Stomach (tissue), 19 donors: Measurements from ENCODE around the gene CLDN22. TPM values are rescaled to one million over a fixed set of nuclear protein-coding genes. Genes with fewer than 3 reads are reported as not detected.

Source experiments
- DNase-seq, 2 donors: peaks; one replicate each; pipeline versions ENCODE4 v3.0.0 to v3.0.0-alpha.2; 2013 to 2019
- H3K27ac ChIP-seq, 5 donors: fragments of 200-600 bp in 4 of 5; sonication (generic) in 4 of 5; one replicate each; pipeline ENCODE4 v1.5.1; 2013 to 2019; ENCODE audit warnings: mild to moderate bottlenecking in 1 of 5, moderate library complexity in 1 of 5
- H3K27me3 ChIP-seq, 3 donors: fragments of 200-600 bp; sonication (generic); one replicate each; pipeline ENCODE4 v1.5.1; 2017 to 2019; ENCODE audit warnings: mixed run types in 1 of 3
- H3K36me3 ChIP-seq, 4 donors: fragments of 200-600 bp; sonication (generic); 1 replicate in 3 of 4; 2 replicates in 1 of 4; pipeline ENCODE4 v1.5.1; 2016 to 2019
- H3K4me1 ChIP-seq, 4 donors: fragments of 200-600 bp; sonication (generic); one replicate each; pipeline ENCODE4 v1.5.1; 2016 to 2019
- H3K4me3 ChIP-seq, 4 donors: fragments of 200-600 bp; sonication (generic) in 3 of 4; one replicate each; pipeline ENCODE4 v1.5.1; 2016 to 2019; ENCODE audit warnings: mild to moderate bottlenecking in 1 of 4
- H3K9me3 ChIP-seq, 4 donors: fragments of 200-600 bp; sonication (generic); one replicate each; pipeline ENCODE4 v1.5.1; 2016 to 2019
- EP300 ChIP-seq: sonication (generic); formaldehyde crosslinking; IDR thresholded peaks from one replicate; pipeline ENCODE4 v1.6.1; 2017; ENCODE audit warnings: antibody characterized with exemption
- POLR2A ChIP-seq, 4 donors: fragments of 450-650 bp; IDR thresholded peaks; one replicate each; pipeline ENCODE4 v1.6.1; 2016; ENCODE audit warnings: antibody characterized with exemption in 4 of 4, control low read depth in 2 of 4, mild to moderate bottlenecking in 1 of 4, moderate library complexity in 1 of 4
- POLR2AphosphoS5 ChIP-seq, 3 donors: sonication (generic); formaldehyde crosslinking; IDR thresholded peaks; one replicate each; pipeline ENCODE4 v1.6.1; 2016; ENCODE audit warnings: antibody characterized with exemption in 3 of 3
- WGBS, 5 donors: extraction: QIAGEN DNeasy Blood & Tissue Kit in 3 of 5; methylation state at CpG; one replicate each; pipeline versions ENCODE4 v1.1.5 to v1.1.7; 2013 to 2018; 5-methylcytosine and 5-hydroxymethylcytosine counted together
- intact Hi-C: fragments of 100-400 bp; cut with DNase I; formaldehyde crosslinking; loops from one replicate; pipeline ENCODE4 v1.15.1; 2023; ENCODE audit warnings: low total_unique reads
- long read RNA-seq, 10 donors: transcript quantifications; one replicate each; lab custom pipeline, GENCODE V29; 2026
- polyA plus RNA-seq, 3 donors: library from polyadenylated mRNA; stranded (reverse); fragments of 200-250 nt; gene quantifications; one replicate each; pipeline ENCODE4 v1.2.3, GENCODE V29; 2013
- total RNA-seq, 5 donors: library from RNA; depleted of rRNA; stranded (reverse); fragments of >200 nt; gene quantifications; one replicate each; pipeline versions ENCODE4 v1.1.0 to v1.2.3, GENCODE V29; 2014 to 2016
- TF ChIP-seq, protein P1 (sequence below), 7 experiments: fragments of 450-650 bp in 4 of 7; fragments of 200-600 bp in 3 of 7; sonication (generic) in 3 of 7; IDR thresholded peaks; one replicate each; pipeline ENCODE4 v1.5.1; 2016 to 2019; ENCODE audit warnings: antibody characterized with exemption in 7 of 7, control low read depth in 2 of 7, mild to moderate bottlenecking in 1 of 7
- donor health status: healthy with polysubstance abuse.
- donor health status: Bipolar disorder and iron deficiency.
- donor health status: healthy.

Gene CLDN22
- not detected for total RNA-seq
- under 1 TPM in 1 of 3 donors, not detected in 2; 0.30 TPM for polyA plus RNA-seq
- long read RNA-seq, donor 1, transcript CLDN22-201 (1 exons, 2,581 nt): major isoform, 11 of 11 reads
- long read RNA-seq, donor 1, partial matches to known transcripts: 0 of 11 reads
- long read RNA-seq, donor 1, other reads (novel, unspliced or antisense): 0 of 11 reads
- long read RNA-seq, donor 2, transcript CLDN22-201 (1 exons, 2,581 nt): major isoform, 7 of 7 reads
- long read RNA-seq, donor 2, partial matches to known transcripts: 0 of 7 reads
- long read RNA-seq, donor 2, other reads (novel, unspliced or antisense): 0 of 7 reads
- long read RNA-seq, donor 3, transcript CLDN22-201 (1 exons, 2,581 nt): major isoform, 14 of 14 reads
- long read RNA-seq, donor 3, partial matches to known transcripts: 0 of 14 reads
- long read RNA-seq, donor 3, other reads (novel, unspliced or antisense): 0 of 14 reads
- long read RNA-seq, donor 4, partial matches to known transcripts: 0 of 3 reads
- long read RNA-seq, donor 4, other reads (novel, unspliced or antisense): 0 of 3 reads
- long read RNA-seq, donor 5, transcript CLDN22-201 (1 exons, 2,581 nt): major isoform, 8 of 8 reads
- long read RNA-seq, donor 5, partial matches to known transcripts: 0 of 8 reads
- long read RNA-seq, donor 5, other reads (novel, unspliced or antisense): 0 of 8 reads
- long read RNA-seq, donor 6, transcript CLDN22-201 (1 exons, 2,581 nt): major isoform, 22 of 22 reads
- long read RNA-seq, donor 6, partial matches to known transcripts: 0 of 22 reads
- long read RNA-seq, donor 6, other reads (novel, unspliced or antisense): 0 of 22 reads
- long read RNA-seq, donor 7, transcript CLDN22-201 (1 exons, 2,581 nt): major isoform, 15 of 15 reads
- long read RNA-seq, donor 7, partial matches to known transcripts: 0 of 15 reads
- long read RNA-seq, donor 7, other reads (novel, unspliced or antisense): 0 of 15 reads
- long read RNA-seq, donor 8, transcript CLDN22-201 (1 exons, 2,581 nt): major isoform, 18 of 18 reads
- long read RNA-seq, donor 8, partial matches to known transcripts: 0 of 18 reads
- long read RNA-seq, donor 8, other reads (novel, unspliced or antisense): 0 of 18 reads
- long read RNA-seq, donor 9, transcript CLDN22-201 (1 exons, 2,581 nt): major isoform, 26 of 26 reads
- long read RNA-seq, donor 9, partial matches to known transcripts: 0 of 26 reads
- long read RNA-seq, donor 9, other reads (novel, unspliced or antisense): 0 of 26 reads
- long read RNA-seq, donor 10, transcript CLDN22-201 (1 exons, 2,581 nt): major isoform, 10 of 10 reads
- long read RNA-seq, donor 10, partial matches to known transcripts: 0 of 10 reads
- long read RNA-seq, donor 10, other reads (novel, unspliced or antisense): 0 of 10 reads

- intact Hi-C loops: no loop called here
- Histone ChIP-seq H3K4me3 (no peak within 1 kb of the TSS), H3K27me3 (no peaks in the 10 kb centered on the region), H3K9me3 (no peaks in the 10 kb centered on the region), H3K36me3 (peaks cover 0 to 14% (median 6%) of the 10 kb centered on the region in 4 donors), H3K27ac (no peak within 1 kb of the TSS), H3K4me1 (peaks cover 0 to 8% (median 4%) of the 10 kb centered on the region in 4 donors)
- TF ChIP-seq POLR2A (IDR thresholded peaks at IDR 0.05) (no peak), POLR2AphosphoS5 (IDR thresholded peaks at IDR 0.05) (no peak), EP300 (no peak)
- TF ChIP-seq, protein P1, sequence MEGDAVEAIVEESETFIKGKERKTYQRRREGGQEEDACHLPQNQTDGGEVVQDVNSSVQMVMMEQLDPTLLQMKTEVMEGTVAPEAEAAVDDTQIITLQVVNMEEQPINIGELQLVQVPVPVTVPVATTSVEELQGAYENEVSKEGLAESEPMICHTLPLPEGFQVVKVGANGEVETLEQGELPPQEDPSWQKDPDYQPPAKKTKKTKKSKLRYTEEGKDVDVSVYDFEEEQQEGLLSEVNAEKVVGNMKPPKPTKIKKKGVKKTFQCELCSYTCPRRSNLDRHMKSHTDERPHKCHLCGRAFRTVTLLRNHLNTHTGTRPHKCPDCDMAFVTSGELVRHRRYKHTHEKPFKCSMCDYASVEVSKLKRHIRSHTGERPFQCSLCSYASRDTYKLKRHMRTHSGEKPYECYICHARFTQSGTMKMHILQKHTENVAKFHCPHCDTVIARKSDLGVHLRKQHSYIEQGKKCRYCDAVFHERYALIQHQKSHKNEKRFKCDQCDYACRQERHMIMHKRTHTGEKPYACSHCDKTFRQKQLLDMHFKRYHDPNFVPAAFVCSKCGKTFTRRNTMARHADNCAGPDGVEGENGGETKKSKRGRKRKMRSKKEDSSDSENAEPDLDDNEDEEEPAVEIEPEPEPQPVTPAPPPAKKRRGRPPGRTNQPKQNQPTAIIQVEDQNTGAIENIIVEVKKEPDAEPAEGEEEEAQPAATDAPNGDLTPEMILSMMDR (IDR thresholded peaks at IDR 0.05): no peak
- WGBS, 5 donors: 37 to 56% (median 55%) methylated on average over 6 of the region's 6 CpGs
- DNase-seq: no peak
Observed at GRCh38 chr4:183320211-183321059, at the start of gene CLDN22. Gene CLDN22 (minus strand): TSS chr4:183320276. CDS start chr4:183320218, 58 bp downstream.

DNA sequence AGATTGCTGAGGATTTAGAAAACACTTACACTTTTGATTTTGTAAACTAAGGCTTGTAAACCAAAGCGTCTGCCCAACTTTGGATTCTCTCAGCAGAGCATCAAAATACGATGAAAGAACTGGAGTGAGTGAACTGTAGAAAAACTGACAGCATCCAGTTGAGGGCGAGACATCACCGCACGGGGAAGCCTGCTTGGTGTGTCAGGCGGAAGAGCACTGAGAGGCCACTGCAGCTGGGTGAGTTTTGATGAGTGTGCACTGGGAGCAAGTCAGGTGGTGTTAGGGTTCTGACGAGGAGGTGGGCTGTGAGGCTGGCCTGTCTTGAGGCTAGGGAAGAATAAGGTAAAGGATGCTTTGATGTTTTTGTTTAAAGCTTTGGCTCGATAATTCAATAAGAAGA is 49.0 kb upstream of the CLDN22 start:
- no peaks in the 10 kb centered on the region for H3K36me3 ChIP-seq
- no peak for DNase-seq
- intact Hi-C loops: no loop called here
- H3K4me1 ChIP-seq: no peaks in the 10 kb centered on the region
- 78 to 83% (median 79%) methylated on average over 8 of the region's 8 CpGs for WGBS, 5 donors
- no peak overlapping the region for H3K27ac ChIP-seq
- H3K9me3 ChIP-seq: peaks cover 0 to 7% (median 6%) of the 10 kb centered on the region in 4 donors
- H3K27me3 ChIP-seq: no peaks in the 10 kb centered on the region
- H3K4me3 ChIP-seq: no peak overlapping the region
- TF ChIP-seq EP300 (no peak), POLR2AphosphoS5 (IDR thresholded peaks at IDR 0.05) (no peak), POLR2A (IDR thresholded peaks at IDR 0.05) (no peak)
- TF ChIP-seq, protein P1 (IDR thresholded peaks at IDR 0.05): no peak

GRCh38 chr4:183366206-183366835 is 46.2 kb upstream of the CLDN22 start:
- Histone ChIP-seq H3K36me3 (no peaks in the 10 kb centered on the region), H3K4me3 (no peak overlapping the region), H3K27me3 (no peaks in the 10 kb centered on the region), H3K4me1 (no peaks in the 10 kb centered on the region), H3K27ac (no peak overlapping the region), H3K9me3 (no peaks in the 10 kb centered on the region)
- WGBS, 5 donors: 84 to 92% (median 87%) methylated on average over 16 of the region's 16 CpGs
- intact Hi-C loops: no loop called here
- TF ChIP-seq EP300: no peak
- TF ChIP-seq POLR2A (IDR thresholded peaks at IDR 0.05): no peak
- TF ChIP-seq POLR2AphosphoS5 (IDR thresholded peaks at IDR 0.05): no peak
- TF ChIP-seq, protein P1 (IDR thresholded peaks at IDR 0.05): no peak
- no peak for DNase-seq
